Measurements from ENCODE around the gene MED15. TPM values are rescaled to one million over a fixed set of nuclear protein-coding genes. Genes with fewer than 3 reads are reported as not detected.
A peak's percentile ranks its signal among the peaks of the same experiment; 100 is the strongest.

Gene MED15
- total and polyA plus RNA-seq, 10 donors = 32.2 to 162 (median 89.7) TPM

- intact Hi-C loops (cut with DNase I; ENCODE audit: low total_unique reads) = no loop called here
- Histone ChIP-seq H3K27ac (peak overlapping the region; percentile 70 to 96 (median 92)), H3K4me1 (peaks cover 32 to 70% (median 52%) of the 10 kb centered on the region in 6 donors), H3K4me3 (peak overlapping the region; percentile 74 to 95 (median 89)), H3K27me3 (replicated peaks in 1 of 7) (no peaks in the 10 kb centered on the region), H3K36me3 (peaks cover 0 to 31% (median 2%) of the 10 kb centered on the region in 6 donors), H3K9me3 (no peaks in the 10 kb centered on the region)
- TF ChIP-seq CTCF (IDR thresholded peaks at IDR 0.05 in 8 of 11, conservative IDR thresholded peaks at IDR 0.05 in 3 of 11) = no peak
- TF ChIP-seq POLR2A (IDR thresholded peaks at IDR 0.05) = no peak
- no peak for TF ChIP-seq POLR2AphosphoS5 (IDR thresholded peaks at IDR 0.05)
- DNase-seq = no peak
- WGBS, 5 donors = 21 to 49% (median 39%) methylated on average over 10 of the region's 10 CpGs
These were observed 1.4 kb downstream of the MED15 start for GRCh38 chr22:20508815-20509271.

GRCh38 chr22:20509344-20510047 is 2.1 kb downstream of the MED15 start:
- 20 to 27% (median 22%) methylated on average over 7 of the region's 7 CpGs for WGBS, 5 donors
- intact Hi-C loops (cut with DNase I; ENCODE audit: low total_unique reads) = loop anchor here (10.0 kb wide), 1 partner anchor 55 kb away; no protein-coding TSS in a partner anchor
- Histone ChIP-seq H3K27me3 (replicated peaks in 1 of 7) (no peaks in the 10 kb centered on the region), H3K9me3 (no peaks in the 10 kb centered on the region), H3K4me1 (peaks cover 32 to 77% (median 58%) of the 10 kb centered on the region in 6 donors), H3K36me3 (peaks cover 0 to 37% (median 5%) of the 10 kb centered on the region in 6 donors), H3K4me3 (peak overlapping the region; percentile 74 to 95 (median 89)), H3K27ac (peak overlapping the region; percentile 70 to 96 (median 92))
- TF ChIP-seq CTCF (IDR thresholded peaks at IDR 0.05 in 8 of 11, conservative IDR thresholded peaks at IDR 0.05 in 3 of 11) (no peak), POLR2AphosphoS5 (IDR thresholded peaks at IDR 0.05) (peak in 1 of 3 donors; percentile 78), POLR2A (IDR thresholded peaks at IDR 0.05) (peak in 1 of 3 donors; percentile 34)
- peak; percentile 79 for DNase-seq

- intact Hi-C loops (cut with DNase I; ENCODE audit: low total_unique reads) = loop anchor here (10.0 kb wide), 1 partner anchor 54 kb away; no protein-coding TSS in a partner anchor
These were observed 3.6 kb downstream of the MED15 start for GRCh38 chr22:20510811-20511577.

More at GRCh38 chr22:20510811-20511577, 3.6 kb downstream of the MED15 start:
- Histone ChIP-seq H3K4me1 (peaks cover 36 to 91% (median 67%) of the 10 kb centered on the region in 6 donors), H3K4me3 (peak overlapping the region in 1 of 8 donors; percentile 81), H3K9me3 (no peaks in the 10 kb centered on the region), H3K36me3 (peaks cover 0 to 51% (median 8%) of the 10 kb centered on the region in 6 donors), H3K27ac (peak overlapping the region in 6 of 8 donors; percentile 92 to 96 (median 93)), H3K27me3 (replicated peaks in 1 of 7) (no peaks in the 10 kb centered on the region)
- TF ChIP-seq CTCF (IDR thresholded peaks at IDR 0.05 in 8 of 11, conservative IDR thresholded peaks at IDR 0.05 in 3 of 11) (no peak), POLR2AphosphoS5 (IDR thresholded peaks at IDR 0.05) (no peak), POLR2A (IDR thresholded peaks at IDR 0.05) (no peak)
- WGBS, 5 donors = 67 to 78% (median 75%) methylated on average over 10 of the region's 10 CpGs
- DNase-seq = no peak
